ENCODE results near the gene SLIT3.

Gene SLIT3

DNA sequence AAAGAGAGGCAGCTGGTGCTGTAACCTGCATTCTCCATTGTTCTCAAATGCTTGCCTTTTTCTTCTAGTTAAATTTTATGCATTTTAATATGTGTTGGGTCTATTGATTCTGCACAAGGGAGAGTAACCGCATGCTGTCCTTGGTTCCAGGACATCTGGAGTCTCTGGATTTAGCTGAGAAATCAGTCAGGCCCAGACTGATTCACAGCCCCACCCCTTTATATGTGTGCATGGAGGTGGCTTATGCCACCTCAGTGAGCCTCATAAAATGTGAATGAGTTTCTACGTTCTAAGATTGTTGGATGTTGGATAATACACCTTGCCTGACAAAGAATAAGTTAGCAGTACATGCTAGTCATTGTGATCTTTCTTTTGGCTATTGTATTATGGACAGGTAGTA, 611.7 kb downstream of the SLIT3 start:
- H3K27me3 ChIP-seq (ENCODE audit: insufficient read depth, low read length), result no peaks in the 10 kb centered on the region
- no peak overlapping the region for H3K9ac ChIP-seq (ENCODE audit: low read depth, low read length)
- H3K9me3 ChIP-seq (ENCODE audit: insufficient read depth, low read depth, low read length), result no peaks in the 10 kb centered on the region
- H3K4me3 ChIP-seq (ENCODE audit: low read length), result no peak overlapping the region
- no peak overlapping the region for H3K27ac ChIP-seq (ENCODE audit: low read depth, low read length)
- no peaks in the 10 kb centered on the region for H3K4me1 ChIP-seq (ENCODE audit: insufficient read depth, low read length)
- no peaks in the 10 kb centered on the region for H3K36me3 ChIP-seq (ENCODE audit: insufficient read depth, low read length)
- WGBS, result 86% methylated on average over 2 of the region's 2 CpGs

DNA sequence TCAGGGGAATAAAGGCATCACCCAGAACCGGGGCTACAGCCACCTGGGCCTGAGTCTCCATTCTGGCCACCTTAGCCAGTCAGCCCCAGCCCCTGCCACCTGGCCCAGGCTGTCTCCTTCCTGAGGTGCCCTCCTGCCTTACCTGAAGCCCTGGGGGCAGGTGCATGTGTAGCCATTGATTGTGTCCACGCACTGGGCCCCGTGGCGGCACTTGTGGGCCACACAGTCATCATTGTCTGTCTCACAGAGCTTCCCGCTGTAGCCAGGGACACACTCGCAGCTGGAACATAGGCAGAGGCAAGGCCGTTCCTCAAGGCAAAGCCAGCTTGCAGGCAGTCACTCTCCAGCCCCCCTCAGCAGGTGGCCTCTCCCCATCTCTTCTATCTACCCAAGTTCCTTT, 614.1 kb downstream of the SLIT3 start:
- 94% methylated on average over 7 of the region's 7 CpGs for WGBS

DNA sequence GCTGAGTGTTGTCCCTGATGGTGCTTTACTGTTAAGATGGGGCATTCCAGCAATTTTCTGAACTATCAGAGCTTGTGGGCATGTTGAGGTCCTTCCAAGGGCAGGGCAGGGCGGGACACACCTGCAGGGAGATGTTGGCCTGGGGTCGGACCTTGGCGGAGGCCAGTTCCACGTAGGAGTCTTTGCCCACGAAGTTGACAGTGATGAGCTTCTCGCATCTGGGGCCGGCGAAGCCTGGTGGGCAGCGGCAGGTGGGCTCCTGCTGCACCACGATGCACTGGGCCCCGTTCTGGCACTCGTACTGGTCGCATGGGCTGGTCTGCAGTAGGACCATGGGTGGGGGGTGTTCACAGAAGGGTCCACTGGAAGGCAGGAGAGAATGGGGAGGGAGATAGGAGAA, 615.4 kb downstream of the SLIT3 start:
- WGBS, result 96% methylated on average over 13 of the region's 13 CpGs
- H3K27ac ChIP-seq (ENCODE audit: low read depth, low read length), result no peak overlapping the region
- no peaks in the 10 kb centered on the region for H3K36me3 ChIP-seq (ENCODE audit: insufficient read depth, low read length)
- H3K27me3 ChIP-seq (ENCODE audit: insufficient read depth, low read length), result no peaks in the 10 kb centered on the region
- no peak overlapping the region for H3K9ac ChIP-seq (ENCODE audit: low read depth, low read length)
- no peak overlapping the region for H3K4me3 ChIP-seq (ENCODE audit: low read length)
- no peaks in the 10 kb centered on the region for H3K4me1 ChIP-seq (ENCODE audit: insufficient read depth, low read length)
- H3K9me3 ChIP-seq (ENCODE audit: insufficient read depth, low read depth, low read length), result no peaks in the 10 kb centered on the region

More for the DNA sequence above, 614.1 kb downstream of the SLIT3 start:
- Histone ChIP-seq H3K4me3 (ENCODE audit: low read length) (no peak overlapping the region), H3K27ac (ENCODE audit: low read depth, low read length) (no peak overlapping the region), H3K36me3 (ENCODE audit: insufficient read depth, low read length) (no peaks in the 10 kb centered on the region), H3K27me3 (ENCODE audit: insufficient read depth, low read length) (no peaks in the 10 kb centered on the region), H3K9me3 (ENCODE audit: insufficient read depth, low read depth, low read length) (no peaks in the 10 kb centered on the region), H3K9ac (ENCODE audit: low read depth, low read length) (no peak overlapping the region), H3K4me1 (ENCODE audit: insufficient read depth, low read length) (no peaks in the 10 kb centered on the region)

DNA sequence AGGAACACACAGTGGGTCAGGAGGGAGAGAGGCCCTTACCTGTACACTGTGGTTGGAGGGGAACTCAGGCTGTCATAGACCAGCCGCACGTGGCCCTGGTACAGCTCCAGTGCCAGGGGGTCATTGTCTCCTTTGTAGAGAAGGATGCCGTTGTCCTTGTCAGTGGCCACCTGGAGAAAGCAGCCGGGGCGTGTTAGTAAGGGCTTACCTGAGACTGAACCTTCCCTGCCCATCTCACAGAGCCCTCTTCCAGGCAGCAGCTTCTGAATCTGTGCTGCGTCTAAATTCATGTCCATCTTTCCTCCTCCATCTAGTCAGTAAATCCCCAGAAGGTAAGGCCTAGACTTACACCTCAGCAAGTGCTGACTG, 617.0 kb downstream of the SLIT3 start:
- Histone ChIP-seq H3K9me3 (ENCODE audit: insufficient read depth, low read depth, low read length) (no peaks in the 10 kb centered on the region), H3K36me3 (ENCODE audit: insufficient read depth, low read length) (no peaks in the 10 kb centered on the region), H3K4me3 (ENCODE audit: low read length) (no peak overlapping the region), H3K27me3 (ENCODE audit: insufficient read depth, low read length) (no peaks in the 10 kb centered on the region), H3K4me1 (ENCODE audit: insufficient read depth, low read length) (no peaks in the 10 kb centered on the region), H3K27ac (ENCODE audit: low read depth, low read length) (no peak overlapping the region), H3K9ac (ENCODE audit: low read depth, low read length) (no peak overlapping the region)
- 94% methylated on average over 6 of the region's 6 CpGs for WGBS

DNA sequence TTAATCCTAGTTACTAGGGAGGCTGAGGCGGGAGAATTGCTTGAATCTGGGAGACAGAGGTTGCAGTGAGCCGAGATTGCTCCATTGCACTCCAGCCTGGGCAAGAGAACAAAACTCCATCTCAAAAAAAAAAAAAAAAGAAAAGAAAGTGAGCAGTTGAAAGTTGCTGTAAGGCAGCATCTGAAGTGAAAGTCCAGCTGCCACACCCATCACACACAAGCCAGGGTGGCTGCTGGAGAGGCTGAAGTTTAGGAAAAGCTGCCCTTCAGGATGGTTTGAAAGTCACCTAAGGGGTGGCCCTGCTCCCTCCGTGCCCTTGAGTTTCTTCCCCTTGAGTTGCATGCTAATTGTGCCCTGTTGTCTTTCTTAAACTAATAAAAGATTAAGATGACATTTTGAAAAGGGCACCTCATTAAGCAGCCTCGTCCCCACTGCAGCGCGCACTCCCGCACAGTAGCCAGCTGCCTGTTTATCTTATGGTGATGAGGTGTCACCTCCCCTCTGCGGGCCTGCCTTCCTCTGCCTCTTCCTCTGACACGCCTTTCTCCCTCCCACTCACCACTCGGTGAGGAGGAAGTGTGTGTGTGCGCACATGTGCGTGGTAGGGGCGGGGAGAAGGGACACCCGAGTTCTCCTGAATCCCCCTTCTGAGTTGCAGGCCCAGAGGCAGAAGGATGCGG, 617.6 kb downstream of the SLIT3 start:
- no peak overlapping the region for H3K27ac ChIP-seq (ENCODE audit: low read depth, low read length)
- H3K9me3 ChIP-seq (ENCODE audit: insufficient read depth, low read depth, low read length), result no peaks in the 10 kb centered on the region
- H3K36me3 ChIP-seq (ENCODE audit: insufficient read depth, low read length), result no peaks in the 10 kb centered on the region
- no peak overlapping the region for H3K4me3 ChIP-seq (ENCODE audit: low read length)
- no peaks in the 10 kb centered on the region for H3K27me3 ChIP-seq (ENCODE audit: insufficient read depth, low read length)
- WGBS, result 90% methylated on average over 11 of the region's 15 CpGs
- no peaks in the 10 kb centered on the region for H3K4me1 ChIP-seq (ENCODE audit: insufficient read depth, low read length)
- H3K9ac ChIP-seq (ENCODE audit: low read depth, low read length), result no peak overlapping the region

DNA sequence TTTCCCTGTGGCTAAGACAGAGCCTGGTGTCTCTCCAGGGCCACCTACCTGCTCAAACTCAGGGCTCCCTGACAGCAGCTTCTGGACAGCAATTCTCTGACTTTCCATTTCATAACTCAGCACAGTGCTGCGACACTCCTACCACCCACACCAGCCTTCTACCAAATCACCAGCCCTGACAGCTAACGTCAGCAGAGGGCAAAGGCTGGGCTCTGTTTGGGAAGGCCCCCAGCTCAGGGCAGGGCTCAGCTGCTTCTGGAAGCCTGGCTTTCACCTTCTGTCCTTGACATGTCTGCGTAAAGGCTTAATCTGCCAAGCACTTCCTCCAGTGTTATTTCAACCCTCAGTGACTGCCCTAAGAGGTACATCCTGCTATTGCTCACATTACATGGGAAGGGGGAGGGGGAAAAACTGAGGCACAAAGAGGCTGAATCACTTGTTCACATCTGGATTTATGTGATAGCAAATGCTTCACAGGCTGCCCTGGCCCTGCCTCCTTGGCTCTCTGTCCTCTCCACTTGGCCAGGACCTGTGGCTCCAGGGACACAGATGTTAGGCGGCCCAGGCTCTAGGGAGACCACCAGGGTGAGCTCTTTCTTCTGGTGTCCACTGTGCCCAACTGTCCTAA, 619.3 kb downstream of the SLIT3 start:
- H3K27me3 ChIP-seq (ENCODE audit: insufficient read depth, low read length), result no peaks in the 10 kb centered on the region
- H3K9ac ChIP-seq (ENCODE audit: low read depth, low read length), result no peak overlapping the region
- H3K36me3 ChIP-seq (ENCODE audit: insufficient read depth, low read length), result no peaks in the 10 kb centered on the region
- no peak overlapping the region for H3K4me3 ChIP-seq (ENCODE audit: low read length)
- WGBS, result 87% methylated on average over 4 of the region's 4 CpGs
- no peaks in the 10 kb centered on the region for H3K9me3 ChIP-seq (ENCODE audit: insufficient read depth, low read depth, low read length)
- no peak overlapping the region for H3K27ac ChIP-seq (ENCODE audit: low read depth, low read length)
- no peaks in the 10 kb centered on the region for H3K4me1 ChIP-seq (ENCODE audit: insufficient read depth, low read length)

DNA sequence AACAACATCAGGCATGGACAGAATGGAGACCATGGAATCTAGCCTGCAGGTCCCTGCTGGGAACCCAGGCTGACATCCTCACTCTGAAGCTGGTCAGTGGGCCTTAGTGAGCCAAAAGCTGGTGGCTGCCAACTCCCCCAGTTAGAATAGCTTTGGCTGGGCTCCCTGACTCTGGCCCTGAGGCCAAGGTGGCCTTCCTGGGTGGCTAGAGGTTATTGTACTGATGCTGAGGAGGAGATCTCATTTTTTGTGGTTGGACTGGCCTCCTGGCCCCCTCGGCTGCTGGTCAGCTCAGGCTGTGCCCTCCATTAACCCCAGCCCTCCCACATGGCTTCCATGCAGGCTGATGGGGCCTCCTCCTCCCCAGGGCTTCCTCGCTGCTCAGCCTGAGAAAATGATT, 620.5 kb downstream of the SLIT3 start:
- no peak overlapping the region for H3K9ac ChIP-seq (ENCODE audit: low read depth, low read length)
- WGBS, result 89% methylated on average over 2 of the region's 2 CpGs
- H3K4me1 ChIP-seq (ENCODE audit: insufficient read depth, low read length), result no peaks in the 10 kb centered on the region
- H3K27ac ChIP-seq (ENCODE audit: low read depth, low read length), result no peak overlapping the region
- H3K27me3 ChIP-seq (ENCODE audit: insufficient read depth, low read length), result no peaks in the 10 kb centered on the region
- no peaks in the 10 kb centered on the region for H3K9me3 ChIP-seq (ENCODE audit: insufficient read depth, low read depth, low read length)
- no peaks in the 10 kb centered on the region for H3K36me3 ChIP-seq (ENCODE audit: insufficient read depth, low read length)
- no peak overlapping the region for H3K4me3 ChIP-seq (ENCODE audit: low read length)

DNA sequence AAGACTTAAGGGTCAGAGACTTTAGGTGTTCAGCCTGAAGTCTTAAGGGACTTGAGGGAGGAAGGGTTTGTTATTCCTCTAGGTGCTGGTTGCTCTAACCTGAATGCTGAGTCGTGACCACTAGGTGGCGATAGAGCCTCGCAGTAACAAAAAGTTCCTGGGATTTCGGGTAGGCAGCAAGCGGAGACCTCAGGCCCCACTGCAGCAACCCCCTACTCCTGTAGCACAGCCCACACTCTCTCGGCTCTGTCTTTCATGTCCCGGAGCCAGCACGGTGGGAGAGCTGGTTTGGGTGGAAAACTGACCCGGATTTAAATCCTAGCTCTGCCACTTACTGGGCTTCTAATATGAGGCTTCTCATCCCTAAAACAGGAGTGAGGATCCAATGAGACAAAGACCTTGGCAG, 621.4 kb downstream of the SLIT3 start:
- H3K27me3 ChIP-seq (ENCODE audit: insufficient read depth, low read length), result no peaks in the 10 kb centered on the region
- no peaks in the 10 kb centered on the region for H3K9me3 ChIP-seq (ENCODE audit: insufficient read depth, low read depth, low read length)
- H3K9ac ChIP-seq (ENCODE audit: low read depth, low read length), result 0 out of 2 replicates have a peak overlapping the region, but pooled peaks have one; percentile 22
- no peaks in the 10 kb centered on the region for H3K4me1 ChIP-seq (ENCODE audit: insufficient read depth, low read length)
- WGBS, result 4% methylated on average over 9 of the region's 9 CpGs
- H3K4me3 ChIP-seq (ENCODE audit: low read length), result no peak overlapping the region
- no peaks in the 10 kb centered on the region for H3K36me3 ChIP-seq (ENCODE audit: insufficient read depth, low read length)
- no peak overlapping the region for H3K27ac ChIP-seq (ENCODE audit: low read depth, low read length)

DNA sequence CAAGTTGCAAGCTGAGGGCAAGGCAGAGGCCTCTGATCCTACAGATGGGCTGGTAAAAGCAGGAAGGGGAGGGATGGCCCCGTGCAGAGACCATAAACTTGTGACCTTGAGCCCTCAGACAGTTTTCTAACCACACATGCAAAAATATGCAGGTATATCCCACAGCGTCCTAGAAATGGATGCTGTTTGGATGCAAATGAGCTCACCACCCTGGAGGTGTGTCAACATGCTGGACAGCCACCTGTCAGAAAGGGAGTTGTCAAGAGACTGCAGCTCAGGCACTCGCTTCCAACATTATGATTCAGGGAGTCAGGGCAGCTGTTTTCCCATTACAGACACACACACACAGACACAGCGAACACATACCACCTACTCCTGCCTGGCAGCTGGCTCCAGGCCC, 624.4 kb downstream of the SLIT3 start:
- no peak overlapping the region for H3K9ac ChIP-seq (ENCODE audit: low read depth, low read length)
- no peaks in the 10 kb centered on the region for H3K4me1 ChIP-seq (ENCODE audit: insufficient read depth, low read length)
- H3K4me3 ChIP-seq (ENCODE audit: low read length), result no peak overlapping the region
- 66% methylated on average over 4 of the region's 4 CpGs for WGBS
- no peaks in the 10 kb centered on the region for H3K27me3 ChIP-seq (ENCODE audit: insufficient read depth, low read length)
- H3K9me3 ChIP-seq (ENCODE audit: insufficient read depth, low read depth, low read length), result no peaks in the 10 kb centered on the region
- no peaks in the 10 kb centered on the region for H3K36me3 ChIP-seq (ENCODE audit: insufficient read depth, low read length)
- H3K27ac ChIP-seq (ENCODE audit: low read depth, low read length), result no peak overlapping the region

DNA sequence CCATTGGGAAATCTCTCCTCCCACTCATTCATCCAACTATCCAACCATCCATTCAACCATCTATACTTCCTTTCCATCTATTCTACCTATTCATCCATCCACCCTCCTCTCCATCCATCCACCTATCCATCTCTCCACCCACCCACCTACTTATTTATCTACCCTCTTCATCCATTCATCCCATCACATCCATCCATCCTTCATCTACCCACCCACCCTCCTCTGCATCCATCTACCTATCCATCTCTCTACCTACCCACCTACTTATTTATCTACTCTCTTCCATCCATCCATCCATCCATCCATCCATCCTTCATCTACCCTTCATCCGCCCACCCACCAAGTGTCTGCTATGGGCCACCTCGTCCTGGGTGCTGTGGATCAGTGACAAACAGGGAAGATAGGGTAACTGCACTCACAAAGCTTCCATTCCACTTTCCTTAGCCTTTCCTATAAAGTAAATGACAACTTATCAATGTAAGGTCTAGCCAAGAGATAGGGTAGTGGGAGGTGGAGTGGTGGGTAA, 625.0 kb downstream of the SLIT3 start:
- Histone ChIP-seq H3K4me1 (ENCODE audit: insufficient read depth, low read length) (no peaks in the 10 kb centered on the region), H3K9ac (ENCODE audit: low read depth, low read length) (no peak overlapping the region), H3K27ac (ENCODE audit: low read depth, low read length) (no peak overlapping the region), H3K36me3 (ENCODE audit: insufficient read depth, low read length) (no peaks in the 10 kb centered on the region), H3K27me3 (ENCODE audit: insufficient read depth, low read length) (no peaks in the 10 kb centered on the region), H3K4me3 (ENCODE audit: low read length) (no peak overlapping the region), H3K9me3 (ENCODE audit: insufficient read depth, low read depth, low read length) (no peaks in the 10 kb centered on the region)
- WGBS, result 87% methylated on average over 2 of the region's 2 CpGs

DNA sequence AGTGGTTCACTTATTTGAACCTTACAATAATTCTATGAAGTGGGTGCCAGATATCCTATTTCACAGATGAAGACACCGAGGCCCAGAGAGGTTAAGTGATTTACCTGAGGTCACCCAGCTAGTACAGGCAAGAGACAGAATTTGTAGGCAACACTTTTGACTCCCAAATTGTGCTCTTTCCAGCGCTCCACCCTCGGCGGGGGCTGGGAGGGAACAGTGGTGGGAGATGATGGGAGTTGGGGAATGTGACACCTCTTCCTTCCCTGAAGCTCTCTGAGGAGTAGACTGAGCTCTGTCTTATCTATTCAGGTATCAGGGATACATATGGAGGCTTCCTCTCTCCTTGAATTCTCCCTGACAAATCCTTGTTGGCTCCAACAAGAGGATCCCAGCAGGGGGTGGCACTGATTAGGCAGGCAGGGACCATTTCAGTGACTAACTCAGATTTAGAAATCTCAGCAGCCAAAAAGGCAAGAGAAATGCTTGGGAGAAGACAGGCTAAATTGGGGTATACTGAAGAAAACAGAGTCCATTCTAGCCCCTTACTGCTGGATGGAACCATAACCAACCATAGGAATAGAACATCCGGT, 626.0 kb downstream of the SLIT3 start:
- H3K9me3 ChIP-seq (ENCODE audit: insufficient read depth, low read depth, low read length), result no peaks in the 10 kb centered on the region
- no peak overlapping the region for H3K4me3 ChIP-seq (ENCODE audit: low read length)
- no peaks in the 10 kb centered on the region for H3K4me1 ChIP-seq (ENCODE audit: insufficient read depth, low read length)
- no peaks in the 10 kb centered on the region for H3K36me3 ChIP-seq (ENCODE audit: insufficient read depth, low read length)
- no peak overlapping the region for H3K9ac ChIP-seq (ENCODE audit: low read depth, low read length)
- no peaks in the 10 kb centered on the region for H3K27me3 ChIP-seq (ENCODE audit: insufficient read depth, low read length)
- WGBS, result 76% methylated on average over 5 of the region's 5 CpGs
- H3K27ac ChIP-seq (ENCODE audit: low read depth, low read length), result no peak overlapping the region
